MM.1S (cell line): ENCODE measurements around the gene CDCP2.

Source experiments
- DNase-seq: peaks from one replicate; pipeline ENCODE4 v3.0.0-alpha.2; 2015
- H2AFZ ChIP-seq: fragments of 300-600 bp; sonication (generic); 2 replicates; pipeline ENCODE4 v1.6.0; 2016; ENCODE audit warnings: antibody characterized with exemption, low read length
- H3F3A ChIP-seq: fragments of 300-600 bp; sonication (generic); 2 replicates; pipeline ENCODE4 v1.6.1; 2016; ENCODE audit warnings: mild to moderate bottlenecking, antibody characterized with exemption, low read length, moderate library complexity, mixed read lengths; ENCODE audit not compliant: insufficient read depth
- H3K27ac ChIP-seq: fragments of 300-600 bp; sonication (generic); 2 replicates; pipeline ENCODE4 v1.5.1; 2016; ENCODE audit warnings: mild to moderate bottlenecking, low read length
- H3K27me3 ChIP-seq: fragments of 300-600 bp; sonication (generic); replicated peaks from 2 replicates; pipeline ENCODE4 v1.6.0; 2016; ENCODE audit warnings: low read length; ENCODE audit not compliant: insufficient read depth
- H3K36me3 ChIP-seq: fragments of 300-600 bp; sonication (generic); replicated peaks from 2 replicates; pipeline ENCODE4 v1.6.1; 2016; ENCODE audit warnings: mild to moderate bottlenecking, low read length, mixed read lengths; ENCODE audit not compliant: insufficient read depth
- H3K4me1 ChIP-seq: fragments of 300-600 bp; sonication (generic); 2 replicates; pipeline ENCODE4 v1.6.1; 2016; ENCODE audit warnings: low read length, mixed read lengths
- H3K4me2 ChIP-seq: fragments of 300-600 bp; sonication (generic); 2 replicates; pipeline ENCODE4 v1.6.0; 2016; ENCODE audit warnings: low read depth, low read length
- H3K4me3 ChIP-seq: fragments of 300-600 bp; sonication (generic); 2 replicates; pipeline ENCODE4 v1.5.1; 2016; ENCODE audit warnings: low read length, mixed read lengths
- H3K79me2 ChIP-seq: fragments of 300-600 bp; sonication (generic); 2 replicates; pipeline ENCODE4 v1.6.1; 2016; ENCODE audit warnings: mixed run types, low read length, mixed read lengths
- H3K9ac ChIP-seq: fragments of 300-600 bp; sonication (generic); 2 replicates; pipeline ENCODE4 v1.6.1; 2016; ENCODE audit warnings: low read length, mixed read lengths
- H3K9me2 ChIP-seq: fragments of 300-600 bp; sonication (generic); replicated peaks from 2 replicates; pipeline ENCODE4 v1.6.1; 2016; ENCODE audit warnings: mild to moderate bottlenecking, low read length, mixed read lengths; ENCODE audit not compliant: insufficient read depth
- H3K9me3 ChIP-seq: fragments of 300-600 bp; sonication (generic); replicated peaks from 2 replicates; pipeline ENCODE4 v1.6.1; 2016; ENCODE audit warnings: mild to moderate bottlenecking, low read length, mixed read lengths; ENCODE audit not compliant: insufficient read depth
- H4K20me1 ChIP-seq: fragments of 300-600 bp; sonication (generic); 2 replicates; pipeline ENCODE4 v1.6.1; 2016; ENCODE audit warnings: mild to moderate bottlenecking, low read length, moderate library complexity, mixed read lengths; ENCODE audit not compliant: insufficient read depth
- CTCF ChIP-seq: fragments of 300-600 bp; sonication (generic); IDR thresholded peaks from 2 replicates; pipeline ENCODE4 v1.5.1; 2016; ENCODE audit warnings: antibody characterized with exemption, low read length, mixed read lengths
- EZH2 ChIP-seq: fragments of 300-600 bp; sonication (generic); optimal IDR thresholded peaks from 2 replicates; pipeline ENCODE3; 2017; ENCODE audit warnings: low read depth, mild to moderate bottlenecking, antibody characterized with exemption, low read length, mixed read lengths
- EZH2phosphoT487 ChIP-seq: fragments of 300-600 bp; sonication (generic); IDR thresholded peaks from 2 replicates; pipeline ENCODE4 v1.6.1; 2018; ENCODE audit warnings: antibody characterized with exemption, low read length

CDCP2 gene

GRCh38 chr1:54171606-54172005 is 18.8 kb upstream of the CDCP2 start:
- H3K4me3 ChIP-seq: no peak overlapping the region
- no peak for DNase-seq
- no peak overlapping the region for H3K27ac ChIP-seq
- no peak overlapping the region for H2AFZ ChIP-seq
- no peaks in the 10 kb centered on the region for H3K79me2 ChIP-seq
- H4K20me1 ChIP-seq: no peaks in the 10 kb centered on the region
- H3K9ac ChIP-seq: no peak overlapping the region
- H3K4me1 ChIP-seq: no peaks in the 10 kb centered on the region
- H3K4me2 ChIP-seq: no peak overlapping the region
- H3K9me3 ChIP-seq: no peaks in the 10 kb centered on the region
- no peaks in the 10 kb centered on the region for H3K36me3 ChIP-seq
- H3F3A ChIP-seq: no peaks in the 10 kb centered on the region
- no peaks in the 10 kb centered on the region for H3K27me3 ChIP-seq
- no peaks in the 10 kb centered on the region for H3K9me2 ChIP-seq
- TF ChIP-seq EZH2phosphoT487: no peak
- no peak for TF ChIP-seq CTCF
- TF ChIP-seq EZH2: no peak

DNA sequence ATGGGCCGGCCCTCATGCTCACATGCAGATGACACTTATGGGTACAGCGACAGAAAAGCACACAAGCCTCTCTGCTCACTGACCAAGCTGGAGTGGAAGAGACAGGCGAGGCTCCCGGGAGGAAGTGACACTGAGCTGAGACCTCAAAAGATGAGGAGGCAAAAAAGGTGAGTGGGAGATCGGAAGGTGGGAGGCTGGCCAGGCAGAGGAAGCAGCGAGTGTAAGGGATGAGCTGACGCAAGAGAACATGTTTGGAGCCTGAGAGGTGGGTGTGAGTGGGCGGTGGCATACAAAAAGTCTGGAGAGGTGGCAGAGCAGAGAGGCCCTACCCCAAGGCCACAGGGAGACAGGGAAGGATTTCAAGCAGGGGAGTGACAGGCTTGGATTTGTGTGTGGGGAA is 18.2 kb upstream of the CDCP2 start:
- H3K4me2 ChIP-seq: no peak overlapping the region

DNA sequence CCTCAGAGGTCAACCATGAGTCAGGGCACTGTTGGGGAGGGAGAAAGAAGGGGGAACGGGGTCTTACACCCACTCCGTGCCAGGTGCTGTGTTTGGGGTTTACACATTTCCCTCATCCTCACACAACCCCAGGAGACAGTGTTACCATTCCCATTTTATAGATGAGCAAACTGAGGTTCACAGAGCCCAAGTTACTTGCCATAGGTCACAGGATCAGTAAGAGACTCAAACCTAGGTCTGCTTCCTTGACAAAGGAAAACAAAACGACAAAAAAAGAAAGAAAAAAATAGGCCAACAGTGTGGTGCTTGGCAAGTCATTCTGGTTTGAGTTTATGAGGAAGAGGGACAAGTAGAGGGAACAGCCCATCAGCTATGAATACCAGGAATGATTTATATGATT is 16.3 kb upstream of the CDCP2 start:
- TF ChIP-seq CTCF (no peak), EZH2phosphoT487 (no peak), EZH2 (no peak)
- Histone ChIP-seq H4K20me1 (no peaks in the 10 kb centered on the region), H3K4me3 (no peak overlapping the region), H3K4me2 (no peak overlapping the region), H3K9me2 (no peaks in the 10 kb centered on the region), H3K36me3 (no peaks in the 10 kb centered on the region), H3K9ac (no peak overlapping the region), H2AFZ (no peak overlapping the region), H3F3A (no peaks in the 10 kb centered on the region), H3K9me3 (no peaks in the 10 kb centered on the region), H3K79me2 (no peaks in the 10 kb centered on the region), H3K27ac (no peak overlapping the region), H3K27me3 (no peaks in the 10 kb centered on the region), H3K4me1 (no peaks in the 10 kb centered on the region)
- DNase-seq: no peak

More for the DNA sequence above, 18.2 kb upstream of the CDCP2 start:
- Histone ChIP-seq H3K9ac (no peak overlapping the region), H3K27me3 (no peaks in the 10 kb centered on the region), H3K9me2 (no peaks in the 10 kb centered on the region), H3K4me3 (no peak overlapping the region), H3K27ac (no peak overlapping the region), H2AFZ (no peak overlapping the region), H3F3A (no peaks in the 10 kb centered on the region), H3K4me1 (no peaks in the 10 kb centered on the region), H3K36me3 (no peaks in the 10 kb centered on the region), H3K79me2 (no peaks in the 10 kb centered on the region), H3K9me3 (no peaks in the 10 kb centered on the region), H4K20me1 (no peaks in the 10 kb centered on the region)
- no peak for DNase-seq
- no peak for TF ChIP-seq EZH2phosphoT487

DNA sequence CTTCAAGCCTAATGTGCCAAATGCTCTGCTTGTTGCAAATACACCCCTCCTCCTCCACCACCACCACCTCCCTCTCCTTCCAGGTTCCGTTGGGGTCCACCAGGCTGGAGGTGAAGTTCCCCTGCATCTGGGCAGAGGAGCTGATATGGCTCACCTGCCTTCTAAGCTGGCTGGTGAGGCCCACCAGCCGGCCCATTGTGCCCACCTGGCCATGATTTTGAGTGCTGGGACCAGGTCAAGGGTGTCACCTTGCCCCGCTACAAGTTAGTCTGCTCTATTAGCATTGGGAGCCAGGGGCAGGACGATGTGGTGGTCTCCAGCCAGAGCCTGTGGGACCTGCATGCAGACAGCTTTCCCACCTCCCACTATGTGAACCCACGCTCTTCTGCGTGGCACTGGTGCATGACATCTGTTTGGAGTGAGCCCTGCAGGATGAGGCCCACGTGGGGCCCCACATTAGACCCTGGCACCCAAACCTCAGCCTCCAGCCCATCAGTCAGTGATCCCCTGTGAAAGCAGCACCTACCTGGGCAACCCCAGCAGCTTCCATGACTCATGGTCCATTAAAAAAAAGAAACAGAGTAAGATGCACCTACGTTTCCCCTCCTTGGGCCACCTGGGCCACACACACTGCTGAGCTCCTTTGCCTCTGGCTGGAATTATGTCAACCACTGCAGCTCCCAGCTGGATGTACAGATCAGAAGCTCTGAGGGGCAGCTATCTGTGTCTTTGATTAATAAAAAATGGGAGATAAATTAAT is 15.6 kb upstream of the CDCP2 start:
- H3K27me3 ChIP-seq: no peaks in the 10 kb centered on the region
- H4K20me1 ChIP-seq: no peaks in the 10 kb centered on the region
- H3F3A ChIP-seq: no peaks in the 10 kb centered on the region
- H3K27ac ChIP-seq: no peak overlapping the region
- no peaks in the 10 kb centered on the region for H3K36me3 ChIP-seq
- H2AFZ ChIP-seq: no peak overlapping the region
- TF ChIP-seq CTCF (no peak), EZH2phosphoT487 (no peak), EZH2 (no peak)
- no peak overlapping the region for H3K9ac ChIP-seq
- H3K4me1 ChIP-seq: no peaks in the 10 kb centered on the region
- DNase-seq: no peak
- H3K79me2 ChIP-seq: no peaks in the 10 kb centered on the region
- H3K9me2 ChIP-seq: no peaks in the 10 kb centered on the region
- no peaks in the 10 kb centered on the region for H3K9me3 ChIP-seq
- no peak overlapping the region for H3K4me3 ChIP-seq
- no peak overlapping the region for H3K4me2 ChIP-seq
